GM18507 (cell line): ENCODE data around the gene VSIG2.

Experiments
- DNase-seq: peaks from one replicate; pipeline ENCODE4 v3.0.0; 2011; ENCODE audit warnings: low read depth; ENCODE audit not compliant: insufficient read length; ENCODE audit errors: extremely low spot score
- FAIRE-seq: peaks from 2 replicates; lab custom pipeline; 2011; peaks lifted over from hg19 to GRCh38; lab: Jason Lieb, UNC

VSIG2 gene

GRCh38 chr11:124729571-124729970 is 22.5 kb downstream of the VSIG2 start:
- DNase-seq (no peak), FAIRE-seq (no peak)

GRCh38 chr11:124728134-124728533 is 23.9 kb downstream of the VSIG2 start:
- FAIRE-seq, result no peak
- no peak for DNase-seq

GRCh38 chr11:124727474-124727873 is 24.6 kb downstream of the VSIG2 start:
- no peak for DNase-seq
- no peak for FAIRE-seq

GRCh38 chr11:124725719-124726105 is 26.3 kb downstream of the VSIG2 start:
- DNase-seq (no peak), FAIRE-seq (no peak)

GRCh38 chr11:124724979-124725718 is 26.9 kb downstream of the VSIG2 start:
- FAIRE-seq (peak; percentile 96), DNase-seq (peak; percentile 77)

GRCh38 chr11:124722176-124722575 is 29.9 kb downstream of the VSIG2 start:
- no peak for DNase-seq
- FAIRE-seq, result no peak

- FAIRE-seq, result no peak
- DNase-seq, result no peak
Measured at GRCh38 chr11:124719534-124719933, 32.5 kb downstream of the VSIG2 start.

- no peak for FAIRE-seq
- no peak for DNase-seq
Measured at GRCh38 chr11:124718801-124719200, 33.3 kb downstream of the VSIG2 start.

- no peak for DNase-seq
Measured at GRCh38 chr11:124717786-124718651, 34.0 kb downstream of the VSIG2 start.

GRCh38 chr11:124717421-124717785 is 34.7 kb downstream of the VSIG2 start:
- FAIRE-seq (peak; percentile 58), DNase-seq (no peak)

More at GRCh38 chr11:124717786-124718651, 34.0 kb downstream of the VSIG2 start:
- no peak for FAIRE-seq

GRCh38 chr11:124716591-124716990 is 35.5 kb downstream of the VSIG2 start:
- no peak for DNase-seq
- no peak for FAIRE-seq

GRCh38 chr11:124712392-124712791 is 39.7 kb downstream of the VSIG2 start:
- FAIRE-seq, result no peak
- no peak for DNase-seq

GRCh38 chr11:124707829-124708228 is 44.2 kb downstream of the VSIG2 start:
- no peak for DNase-seq

GRCh38 chr11:124700028-124700427 is 52.0 kb downstream of the VSIG2 start:
- DNase-seq (no peak), FAIRE-seq (no peak)

More at GRCh38 chr11:124707829-124708228, 44.2 kb downstream of the VSIG2 start:
- no peak for FAIRE-seq

GRCh38 chr11:124699547-124699946 is 52.5 kb downstream of the VSIG2 start:
- no peak for DNase-seq
- no peak for FAIRE-seq
